DND-41 (cell line): ENCODE results near the gene GRWD1.

ENCODE experiments used
- EZH2 ChIP-seq: IDR thresholded peaks from 3 replicates; pipeline ENCODE4 v1.6.1; 2012; ENCODE audit warnings: borderline replicate concordance, low read depth, mild to moderate bottlenecking, moderate library complexity, low read length, inconsistent platforms; ENCODE audit not compliant: severe bottlenecking
- TF ChIP-seq, protein P1 (sequence below): IDR thresholded peaks from 2 replicates; pipeline ENCODE4 v1.5.1; 2012; ENCODE audit warnings: borderline replicate concordance, low read length, moderate library complexity, mild to moderate bottlenecking; ENCODE audit not compliant: poor library complexity, severe bottlenecking; ENCODE audit errors: extremely low read depth

GRCh38 chr19:48443731-48444128 is 2.1 kb upstream of the GRWD1 start:
- TF ChIP-seq, protein P1, sequence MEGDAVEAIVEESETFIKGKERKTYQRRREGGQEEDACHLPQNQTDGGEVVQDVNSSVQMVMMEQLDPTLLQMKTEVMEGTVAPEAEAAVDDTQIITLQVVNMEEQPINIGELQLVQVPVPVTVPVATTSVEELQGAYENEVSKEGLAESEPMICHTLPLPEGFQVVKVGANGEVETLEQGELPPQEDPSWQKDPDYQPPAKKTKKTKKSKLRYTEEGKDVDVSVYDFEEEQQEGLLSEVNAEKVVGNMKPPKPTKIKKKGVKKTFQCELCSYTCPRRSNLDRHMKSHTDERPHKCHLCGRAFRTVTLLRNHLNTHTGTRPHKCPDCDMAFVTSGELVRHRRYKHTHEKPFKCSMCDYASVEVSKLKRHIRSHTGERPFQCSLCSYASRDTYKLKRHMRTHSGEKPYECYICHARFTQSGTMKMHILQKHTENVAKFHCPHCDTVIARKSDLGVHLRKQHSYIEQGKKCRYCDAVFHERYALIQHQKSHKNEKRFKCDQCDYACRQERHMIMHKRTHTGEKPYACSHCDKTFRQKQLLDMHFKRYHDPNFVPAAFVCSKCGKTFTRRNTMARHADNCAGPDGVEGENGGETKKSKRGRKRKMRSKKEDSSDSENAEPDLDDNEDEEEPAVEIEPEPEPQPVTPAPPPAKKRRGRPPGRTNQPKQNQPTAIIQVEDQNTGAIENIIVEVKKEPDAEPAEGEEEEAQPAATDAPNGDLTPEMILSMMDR, result no peak
- no peak for TF ChIP-seq EZH2
